ENCODE data around the gene DBNL.
"Not testable (repeated sequence)": the region's sequence is repeated elsewhere in the genome, so short reads cannot be mapped to it uniquely, and the experiment has no call there.

DBNL gene

GRCh38 chr7:44044315-44045225, at the start of gene DBNL:
Gene DBNL (plus strand): TSS chr7:44044702. CDS start chr7:44044738, 36 bp downstream.
- no peak for FAIRE-seq

- not testable (repeated sequence) for FAIRE-seq
Measured at GRCh38 chr7:43997532-43997931, 47.0 kb upstream of the DBNL start, which contains the start of gene SPDYE1. Gene SPDYE1 (plus strand): TSS chr7:43997897. CDS start chr7:43999950, 2,053 bp downstream.

GRCh38 chr7:44012081-44012480, 32.4 kb upstream of the DBNL start:
- not testable (repeated sequence) for FAIRE-seq

- FAIRE-seq = not testable (repeated sequence)
Measured at GRCh38 chr7:44015090-44015489, 29.4 kb upstream of the DBNL start.

- FAIRE-seq = not testable (repeated sequence)
Measured at GRCh38 chr7:44018857-44019807, 25.4 kb upstream of the DBNL start.

GRCh38 chr7:44019825-44020224, 24.7 kb upstream of the DBNL start:
- FAIRE-seq = not testable (repeated sequence)

GRCh38 chr7:44022069-44022468, 22.4 kb upstream of the DBNL start:
- FAIRE-seq = not testable (repeated sequence)

- not testable (repeated sequence) for FAIRE-seq
Measured at GRCh38 chr7:44022796-44023467, 21.6 kb upstream of the DBNL start.

- FAIRE-seq = not testable (repeated sequence)
Measured at GRCh38 chr7:44029433-44029832, 15.1 kb upstream of the DBNL start.

GRCh38 chr7:44030029-44030428, 14.5 kb upstream of the DBNL start:
- not testable (repeated sequence) for FAIRE-seq

- FAIRE-seq = not testable (repeated sequence)
Measured at GRCh38 chr7:44031319-44031718, 13.2 kb upstream of the DBNL start.

GRCh38 chr7:44032031-44032430, 12.5 kb upstream of the DBNL start:
- not testable (repeated sequence) for FAIRE-seq

- FAIRE-seq = not testable (repeated sequence)
Measured at GRCh38 chr7:44033971-44034844, 10.3 kb upstream of the DBNL start.

GRCh38 chr7:44036364-44036763, 8.1 kb upstream of the DBNL start:
- not testable (repeated sequence) for FAIRE-seq

GRCh38 chr7:44037951-44038350, 6.6 kb upstream of the DBNL start:
- not testable (repeated sequence) for FAIRE-seq

GRCh38 chr7:44038553-44038952, 5.9 kb upstream of the DBNL start:
- FAIRE-seq = not testable (repeated sequence)

- not testable (repeated sequence) for FAIRE-seq
Measured at GRCh38 chr7:44038961-44039558, 5.4 kb upstream of the DBNL start.

GRCh38 chr7:44039800-44040492, 4.6 kb upstream of the DBNL start:
- FAIRE-seq = not testable (repeated sequence)

GRCh38 chr7:44040493-44040891, 4.0 kb upstream of the DBNL start:
- not testable (repeated sequence) for FAIRE-seq

- FAIRE-seq = no peak
Measured at GRCh38 chr7:44042221-44042620, 2.3 kb upstream of the DBNL start.
